ENCODE data around the gene COL4A1. TPM values are rescaled to one million over a fixed set of nuclear protein-coding genes. Genes with fewer than 3 reads are reported as not detected.

COL4A1 gene
- total RNA-seq, 1 donor from 2014 or later: 107 TPM

DNA sequence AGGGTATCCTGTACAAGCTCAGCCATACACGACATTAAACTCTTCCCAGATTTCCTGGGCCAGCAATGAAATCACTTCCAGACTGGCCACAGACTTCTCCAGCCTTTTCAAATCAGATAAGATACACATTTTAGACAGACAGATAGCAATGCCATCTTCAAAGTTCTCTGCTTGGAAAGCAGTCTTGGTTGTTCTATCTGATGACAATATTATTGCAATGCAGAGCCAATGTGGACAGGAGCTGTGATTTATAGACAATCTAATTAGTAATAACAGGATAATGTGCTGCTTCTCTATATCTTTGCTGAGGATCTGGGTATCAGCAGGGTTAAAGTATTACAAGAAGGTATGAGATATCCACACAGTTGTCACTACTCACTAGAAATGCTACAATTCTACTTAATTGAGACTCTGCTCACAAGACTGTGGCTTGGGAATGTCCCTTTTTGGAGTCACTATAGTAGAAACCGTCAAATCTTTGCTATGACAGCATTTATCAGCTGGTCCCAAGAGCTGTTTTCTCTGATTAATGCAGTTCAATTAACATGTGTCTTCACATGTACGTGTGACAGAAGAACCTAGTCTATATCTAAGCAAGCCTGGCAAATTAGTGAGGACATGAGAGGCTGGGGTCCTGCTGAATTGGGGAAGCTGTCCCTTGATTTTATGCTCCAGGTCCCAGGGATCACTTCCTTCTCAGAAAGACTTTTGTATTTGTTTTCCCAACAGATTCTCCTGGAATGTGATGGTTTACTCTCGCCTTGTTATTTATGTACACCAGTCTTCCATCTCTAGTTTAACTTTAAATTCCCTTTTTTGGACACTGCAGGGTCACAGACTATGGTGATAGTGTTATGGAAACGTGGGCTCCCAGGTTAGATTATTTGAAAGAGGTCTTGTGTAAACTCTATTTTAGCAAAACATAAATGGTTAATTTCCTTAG lies 68.8 kb downstream of the COL4A1 start:
- no peak for ATAC-seq (ENCODE audit: poor library complexity)
- intact Hi-C loops (cut with DNase I): no loop called here
- no peak for DNase-seq

- peak; percentile 28 for ATAC-seq (ENCODE audit: poor library complexity)
- intact Hi-C loops (cut with DNase I): no loop called here
- DNase-seq: peak; percentile 88
Measured at GRCh38 chr13:110236831-110237261, 70.1 kb downstream of the COL4A1 start.

DNA sequence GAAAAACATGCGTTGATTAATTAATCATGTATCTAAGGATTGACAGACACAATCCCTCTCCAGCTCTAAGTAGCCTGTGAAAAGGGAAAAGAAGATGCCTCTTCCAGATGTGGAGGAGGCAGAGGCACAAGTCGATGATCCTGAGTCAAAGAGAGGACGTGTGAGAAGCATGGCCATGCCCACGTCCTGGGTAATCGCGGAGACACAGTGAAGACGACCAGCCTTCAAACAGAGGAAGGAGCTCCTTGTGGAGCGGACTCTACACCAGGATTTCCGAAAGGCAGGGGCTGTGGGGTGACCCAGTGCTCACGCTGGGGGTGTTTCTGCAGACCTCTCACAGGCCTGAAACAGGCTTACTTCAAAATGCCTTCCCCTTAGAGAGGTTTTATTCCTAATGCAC lies 70.5 kb downstream of the COL4A1 start:
- ATAC-seq (ENCODE audit: poor library complexity) (no peak), DNase-seq (no peak)
- intact Hi-C loops (cut with DNase I): no loop called here

DNA sequence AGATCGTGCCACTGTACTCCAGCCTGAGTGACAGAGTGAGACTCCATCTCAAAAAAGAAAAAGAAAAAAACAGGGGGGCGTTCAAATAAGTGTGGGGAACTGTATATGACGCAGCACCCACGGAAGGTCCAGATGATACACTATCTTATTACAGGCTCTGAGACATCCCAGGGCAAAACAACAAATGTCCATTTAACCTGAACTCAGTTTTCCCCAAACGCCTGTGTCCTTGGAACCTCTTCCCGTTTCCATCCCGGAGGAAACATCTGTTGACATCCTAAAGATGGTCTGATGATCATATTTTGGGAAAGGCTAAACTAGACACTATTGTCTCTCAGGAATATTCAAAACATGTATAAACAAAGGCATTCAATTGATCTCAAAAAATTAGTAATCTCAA lies 72.4 kb downstream of the COL4A1 start:
- no peak for DNase-seq
- no peak for ATAC-seq (ENCODE audit: poor library complexity)
- intact Hi-C loops (cut with DNase I): no loop called here

DNA sequence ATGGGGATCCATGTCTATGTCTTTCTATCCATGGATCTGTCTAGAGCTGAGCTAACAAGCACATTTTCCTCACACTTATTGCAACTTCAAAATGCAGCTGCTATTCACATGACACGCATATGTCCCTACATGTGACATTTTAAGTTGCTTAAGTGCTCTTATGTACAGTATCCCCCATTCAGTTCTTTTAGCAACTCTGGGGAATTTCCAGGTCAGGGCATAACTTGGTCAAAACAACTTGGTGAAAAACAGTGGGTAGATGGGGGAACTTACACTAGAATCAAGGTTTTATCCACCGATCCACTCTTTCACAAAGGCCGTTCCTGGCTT lies 73.0 kb downstream of the COL4A1 start:
- ATAC-seq (ENCODE audit: poor library complexity) (no peak), DNase-seq (no peak)
- intact Hi-C loops (cut with DNase I): no loop called here

DNA sequence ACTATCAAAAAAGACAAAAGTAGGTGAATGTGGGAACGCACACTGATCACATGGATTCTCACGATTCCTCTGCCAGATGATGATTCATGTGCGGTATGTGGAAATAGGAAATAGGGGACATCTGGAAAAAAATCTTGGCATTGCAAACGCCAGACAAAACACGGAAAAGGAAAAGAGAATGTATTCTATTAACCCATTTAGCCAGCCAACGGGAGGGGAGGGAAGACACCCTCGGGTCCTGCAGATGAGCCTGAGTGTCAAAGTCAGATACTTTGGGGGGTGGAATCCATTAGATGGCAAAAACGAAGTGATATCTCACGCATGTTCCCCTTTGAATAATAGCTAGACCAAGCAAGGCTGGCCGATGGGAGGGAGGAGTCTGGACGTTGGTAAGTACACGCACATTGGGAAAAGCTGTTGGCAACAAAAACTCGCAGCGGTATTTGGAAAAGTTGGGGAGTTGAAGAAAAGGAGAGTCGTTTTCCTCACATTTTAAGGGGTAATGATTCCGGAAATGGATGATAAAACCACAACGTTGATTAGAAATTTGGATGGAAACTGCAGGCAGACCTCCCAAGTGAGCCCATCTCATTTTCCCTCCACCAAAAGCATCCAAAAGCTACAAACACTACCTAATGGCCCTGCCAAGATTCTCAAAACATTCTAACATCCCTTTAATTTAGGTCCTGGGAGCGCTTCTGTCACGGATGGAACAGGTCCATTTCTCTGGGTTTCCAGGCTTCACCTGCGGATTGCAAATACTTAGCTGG lies 73.6 kb downstream of the COL4A1 start:
- peak; percentile 51 for ATAC-seq (ENCODE audit: poor library complexity)
- intact Hi-C loops (cut with DNase I): no loop called here
- peak; percentile 73 for DNase-seq

DNA sequence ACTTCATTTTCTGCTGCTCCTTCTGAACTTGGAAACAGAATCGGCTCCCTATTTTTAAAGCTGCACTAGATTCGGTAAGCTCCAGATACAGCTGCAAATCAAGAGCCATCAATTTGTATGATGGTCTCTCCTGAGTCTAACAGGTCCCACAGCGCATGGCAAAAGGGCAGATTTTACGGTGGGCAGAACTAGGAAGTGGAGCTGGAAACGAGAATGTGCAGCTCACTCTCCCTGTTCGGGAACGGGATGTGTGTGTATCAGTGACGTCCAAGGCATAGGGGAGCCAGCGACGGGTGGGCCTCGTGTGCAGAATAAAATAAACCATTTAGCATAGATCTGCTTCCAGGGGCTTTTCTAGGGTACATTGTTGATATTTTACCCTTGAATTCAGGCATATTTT lies 74.2 kb downstream of the COL4A1 start:
- intact Hi-C loops (cut with DNase I): no loop called here
- peak; percentile 33 for ATAC-seq (ENCODE audit: poor library complexity)
- DNase-seq: no peak

GRCh38 chr13:110232142-110232541 lies 74.8 kb downstream of the COL4A1 start:
- no peak for ATAC-seq (ENCODE audit: poor library complexity)
- no peak for DNase-seq
- intact Hi-C loops (cut with DNase I): no loop called here

GRCh38 chr13:110231348-110232047 lies 75.5 kb downstream of the COL4A1 start:
- DNase-seq (no peak), ATAC-seq (ENCODE audit: poor library complexity) (no peak)
- intact Hi-C loops (cut with DNase I): no loop called here

DNA sequence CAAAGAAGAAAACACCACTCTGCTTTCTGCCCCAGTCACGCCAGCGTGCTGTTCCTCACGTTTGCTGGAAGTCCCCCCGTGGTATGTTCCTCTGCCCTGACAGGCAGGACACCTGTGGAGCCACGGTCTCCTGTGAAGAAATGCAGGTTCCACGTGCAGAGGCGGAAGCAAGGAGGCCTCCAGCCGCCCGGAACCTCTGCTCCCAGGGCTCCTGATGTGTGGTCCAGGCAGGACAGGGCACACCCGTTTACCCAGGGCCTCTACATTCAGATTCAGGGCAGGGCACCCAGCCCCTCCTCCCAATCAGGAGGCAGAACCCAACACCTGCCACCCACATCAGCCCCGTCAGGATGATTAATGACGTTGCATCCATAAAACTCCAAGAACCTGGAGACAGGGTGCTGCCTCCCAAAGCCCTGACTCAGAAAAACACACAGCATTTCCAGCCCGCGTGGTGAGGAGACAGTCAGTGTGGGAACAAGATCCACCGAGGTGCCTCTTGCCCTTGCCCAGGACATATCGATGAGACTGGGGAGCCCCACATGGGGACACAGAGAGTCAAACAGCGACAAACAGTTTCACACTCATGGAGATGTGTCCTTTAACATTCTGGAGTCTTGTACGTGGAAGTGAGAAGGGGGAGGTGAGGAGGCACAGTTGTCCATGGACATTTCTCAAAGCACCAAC lies 76.2 kb downstream of the COL4A1 start:
- intact Hi-C loops (cut with DNase I): no loop called here
- ATAC-seq (ENCODE audit: poor library complexity) (no peak), DNase-seq (no peak)

DNA sequence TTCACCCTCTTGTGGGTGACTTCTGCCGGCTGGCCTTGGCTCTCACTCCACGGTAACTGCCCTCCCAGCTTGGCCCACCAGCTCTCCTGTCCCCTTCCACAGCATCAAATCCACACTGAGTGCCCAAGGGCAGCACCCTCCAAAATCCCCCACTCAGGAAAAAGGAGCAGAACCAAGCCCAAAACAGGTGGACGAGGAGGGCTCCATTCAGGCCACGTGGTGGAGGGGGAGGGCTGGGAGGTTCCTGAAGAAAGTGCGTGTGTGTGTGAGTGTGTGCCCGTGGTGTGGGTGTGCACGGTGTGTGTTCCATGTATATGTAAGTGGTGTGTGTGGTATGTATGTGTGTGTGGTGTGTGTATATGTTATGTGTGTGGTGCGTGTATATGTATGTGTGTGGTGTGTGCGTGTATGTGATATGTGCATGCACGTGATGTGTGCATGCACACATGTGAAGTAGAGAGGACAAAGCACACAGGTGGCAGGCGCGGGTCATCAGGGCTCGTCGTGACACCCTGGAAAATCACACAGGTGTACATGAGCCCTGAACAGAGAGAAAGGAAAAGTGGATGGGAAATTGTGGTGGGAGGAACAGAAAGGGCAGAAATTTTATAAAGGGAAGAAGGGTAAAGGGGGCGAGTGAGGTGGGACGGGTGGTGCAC lies 76.9 kb downstream of the COL4A1 start:
- ATAC-seq (ENCODE audit: poor library complexity) (no peak), DNase-seq (no peak)
- intact Hi-C loops (cut with DNase I): no loop called here

DNA sequence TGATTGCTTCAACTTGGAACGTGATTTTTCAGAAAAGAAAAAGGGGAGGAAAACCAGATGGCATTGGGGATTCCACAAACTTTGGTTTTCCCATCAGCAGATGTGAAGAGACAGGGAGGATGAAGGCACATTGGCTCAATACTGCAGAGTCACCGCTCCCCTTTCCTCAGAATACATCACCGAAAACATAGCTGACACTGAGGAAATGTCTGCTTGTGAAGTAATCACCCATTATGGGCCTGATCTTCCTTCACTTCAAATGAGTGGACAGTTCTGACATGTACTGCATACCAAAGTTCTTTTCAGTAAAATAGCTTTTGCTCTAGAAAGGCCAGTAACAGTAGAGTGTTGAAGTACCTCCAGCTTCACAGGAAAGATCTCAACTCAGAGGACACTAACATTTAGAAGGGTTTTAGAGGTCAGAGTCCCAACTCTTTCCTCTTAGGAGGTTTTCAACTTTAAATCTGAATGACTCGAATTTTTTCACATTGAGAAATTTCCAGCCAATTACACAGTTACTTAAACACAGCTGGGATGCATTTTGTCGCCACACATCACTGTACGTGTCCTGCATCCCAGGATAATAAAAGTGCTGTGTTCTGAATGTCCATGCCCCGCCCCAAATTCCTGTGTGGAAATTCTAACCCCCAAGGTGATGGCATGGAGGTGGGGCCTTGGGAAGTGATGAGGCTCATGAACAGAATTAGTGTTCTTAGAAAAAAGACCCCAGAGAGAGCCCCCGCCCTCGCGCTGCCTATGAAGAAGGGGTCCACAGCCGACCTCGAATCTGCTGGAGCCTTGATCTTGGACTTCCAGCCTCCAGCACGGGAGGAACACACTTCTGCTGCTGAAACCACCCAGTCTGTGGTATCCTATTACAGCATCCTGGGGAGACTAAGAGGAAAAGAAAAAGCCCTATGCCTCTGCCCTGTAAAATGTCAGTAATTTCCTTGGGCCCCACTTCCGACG lies 77.7 kb downstream of the COL4A1 start:
- no peak for DNase-seq
- intact Hi-C loops (cut with DNase I): no loop called here

DNA sequence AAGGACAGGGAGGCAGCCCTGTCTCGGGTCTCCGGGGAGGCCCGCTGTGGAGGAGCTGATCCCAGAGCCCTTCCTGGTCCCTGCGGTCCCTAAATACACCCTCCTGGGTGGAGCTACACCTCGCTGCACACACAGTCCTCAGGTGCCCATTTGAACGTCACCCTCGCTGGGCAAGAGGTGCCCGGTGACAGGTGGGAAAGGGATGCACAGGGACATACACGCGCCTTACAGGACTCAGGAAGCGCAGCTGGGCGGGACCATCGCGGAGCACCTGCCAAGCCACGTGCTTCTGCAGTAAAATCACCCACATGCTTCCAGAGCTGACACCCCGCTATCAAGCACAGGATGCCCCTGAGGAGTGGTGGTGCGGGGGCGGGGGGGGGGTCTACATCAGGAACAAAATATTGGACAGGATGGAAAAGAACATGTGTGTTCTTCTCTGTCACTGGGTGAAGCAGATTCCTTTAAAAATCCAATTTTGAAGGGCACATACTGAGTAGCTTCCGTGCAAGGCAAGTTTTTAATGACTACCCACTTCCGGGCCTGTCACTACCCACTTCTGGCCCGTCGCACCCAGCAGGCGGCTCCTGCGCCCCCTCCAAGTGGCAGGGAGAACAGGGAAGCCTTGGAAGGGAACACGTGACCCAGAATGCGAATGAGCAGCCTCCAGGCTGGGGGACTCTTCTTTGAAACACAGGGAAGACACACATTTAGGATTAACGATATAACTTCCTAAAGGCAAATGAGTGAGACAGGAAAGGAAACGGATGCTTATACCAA lies 78.9 kb downstream of the COL4A1 start:
- no peak for DNase-seq
- intact Hi-C loops (cut with DNase I): no loop called here
- no peak for ATAC-seq (ENCODE audit: poor library complexity)

More for the DNA sequence above, 77.7 kb downstream of the COL4A1 start:
- no peak for ATAC-seq (ENCODE audit: poor library complexity)

DNA sequence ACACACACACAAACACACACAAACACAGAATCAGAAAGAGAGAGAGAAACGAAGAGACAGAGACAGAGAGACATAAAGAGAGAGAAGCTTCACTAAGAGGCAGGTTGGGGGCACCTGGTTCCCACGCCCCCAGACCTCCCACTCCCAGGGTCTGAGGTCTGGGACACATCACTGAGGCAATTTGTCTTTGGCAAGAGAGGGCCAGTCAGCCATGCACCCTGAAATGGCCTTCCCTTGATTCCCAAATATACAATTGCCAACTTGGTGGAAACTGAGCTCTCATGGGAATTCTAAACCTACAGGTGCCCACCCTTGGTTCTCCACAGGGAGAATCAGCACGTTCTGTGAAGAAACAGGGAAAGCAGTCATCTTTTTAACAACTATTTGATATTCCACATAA lies 79.5 kb downstream of the COL4A1 start:
- ATAC-seq (ENCODE audit: poor library complexity) (no peak), DNase-seq (no peak)
- intact Hi-C loops (cut with DNase I): no loop called here

GRCh38 chr13:110225609-110226574 lies 81.1 kb downstream of the COL4A1 start:
- no peak for ATAC-seq (ENCODE audit: poor library complexity)
- DNase-seq: no peak
- intact Hi-C loops (cut with DNase I): no loop called here

Data from Right ventricle myocardium superior (tissue), 1 donor.